Rectal smooth muscle tissue (tissue), 1 donor: ENCODE data around the gene TMEM132A.

Experiments
- H3K27ac ChIP-seq: one replicate; pipeline ENCODE4 v1.7.0; 2013; ENCODE audit warnings: low read depth, low read length, inconsistent platforms
- H3K27me3 ChIP-seq: one replicate; pipeline ENCODE4 v1.7.0; 2013; ENCODE audit warnings: low read length; ENCODE audit not compliant: control insufficient read depth, insufficient read depth
- H3K36me3 ChIP-seq: one replicate; pipeline ENCODE4 v1.7.0; 2013; ENCODE audit warnings: low read length; ENCODE audit not compliant: control insufficient read depth, insufficient read depth
- H3K4me1 ChIP-seq: one replicate; pipeline ENCODE4 v1.7.0; 2013; ENCODE audit warnings: low read length; ENCODE audit not compliant: control insufficient read depth, insufficient read depth
- H3K4me3 ChIP-seq: one replicate; pipeline ENCODE4 v1.7.0; 2013; ENCODE audit warnings: low read length
- H3K9ac ChIP-seq: one replicate; pipeline ENCODE4 v1.7.0; 2013; ENCODE audit warnings: low read length

Gene TMEM132A

DNA sequence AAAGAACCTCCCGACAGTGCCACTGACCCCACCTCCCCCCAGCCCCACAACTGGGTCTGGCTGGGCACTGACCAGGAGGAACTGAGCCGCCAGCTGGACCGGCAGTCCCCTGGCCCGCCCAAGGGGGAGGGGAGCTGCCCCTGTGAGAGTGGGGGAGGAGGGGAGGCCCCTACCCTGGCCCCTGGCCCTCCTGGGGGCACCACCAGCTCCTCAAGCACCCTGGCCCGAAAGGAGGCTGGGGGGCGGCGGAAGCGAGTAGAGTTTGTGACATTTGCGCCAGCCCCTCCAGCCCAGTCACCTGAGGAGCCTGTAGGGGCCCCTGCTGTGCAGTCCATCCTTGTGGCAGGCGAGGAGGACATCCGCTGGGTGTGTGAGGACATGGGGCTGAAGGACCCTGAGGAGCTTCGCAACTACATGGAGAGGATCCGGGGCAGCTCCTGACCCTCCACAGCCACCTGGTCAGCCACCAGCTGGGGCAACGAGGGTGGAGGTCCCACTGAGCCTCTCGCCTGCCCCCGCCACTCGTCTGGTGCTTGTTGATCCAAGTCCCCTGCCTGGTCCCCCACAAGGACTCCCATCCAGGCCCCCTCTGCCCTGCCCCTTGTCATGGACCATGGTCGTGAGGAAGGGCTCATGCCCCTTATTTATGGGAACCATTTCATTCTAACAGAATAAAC lies 12.3 kb downstream of the TMEM132A start:
- H3K27me3 ChIP-seq = no peaks in the 10 kb centered on the region
- no peak overlapping the region for H3K9ac ChIP-seq
- no peak overlapping the region for H3K4me3 ChIP-seq
- H3K27ac ChIP-seq = no peak overlapping the region
- no peaks in the 10 kb centered on the region for H3K4me1 ChIP-seq
- peaks cover 10% of the 10 kb centered on the region for H3K36me3 ChIP-seq

DNA sequence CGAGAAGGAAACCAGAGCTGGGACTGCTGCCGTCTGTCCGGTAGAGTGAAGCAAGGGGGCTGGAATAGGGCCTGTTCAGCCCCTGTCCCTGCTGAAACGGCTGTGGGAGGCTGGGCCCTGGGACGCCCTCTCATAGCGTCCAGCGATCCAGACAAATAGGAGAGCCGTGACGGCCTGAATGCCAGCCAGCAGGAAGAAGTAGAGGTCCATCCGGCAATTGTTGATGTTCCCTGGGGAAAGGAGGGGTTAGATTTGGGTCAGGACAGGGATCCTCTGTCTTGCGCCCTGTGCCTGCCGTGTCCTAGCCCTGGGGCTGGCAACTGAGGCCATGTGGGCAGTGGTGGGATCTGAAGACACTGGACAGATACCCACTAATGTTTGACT lies 12.9 kb downstream of the TMEM132A start:
- H3K9ac ChIP-seq = no peak overlapping the region
- no peak overlapping the region for H3K4me3 ChIP-seq
- no peaks in the 10 kb centered on the region for H3K27me3 ChIP-seq
- no peak overlapping the region for H3K27ac ChIP-seq
- no peaks in the 10 kb centered on the region for H3K4me1 ChIP-seq
- peaks cover 10% of the 10 kb centered on the region for H3K36me3 ChIP-seq

GRCh38 chr11:60937811-60938210 lies 13.6 kb downstream of the TMEM132A start:
- Histone ChIP-seq H3K4me1 (no peaks in the 10 kb centered on the region), H3K27ac (no peak overlapping the region), H3K4me3 (no peak overlapping the region), H3K27me3 (no peaks in the 10 kb centered on the region), H3K36me3 (peaks cover 10% of the 10 kb centered on the region), H3K9ac (no peak overlapping the region)

DNA sequence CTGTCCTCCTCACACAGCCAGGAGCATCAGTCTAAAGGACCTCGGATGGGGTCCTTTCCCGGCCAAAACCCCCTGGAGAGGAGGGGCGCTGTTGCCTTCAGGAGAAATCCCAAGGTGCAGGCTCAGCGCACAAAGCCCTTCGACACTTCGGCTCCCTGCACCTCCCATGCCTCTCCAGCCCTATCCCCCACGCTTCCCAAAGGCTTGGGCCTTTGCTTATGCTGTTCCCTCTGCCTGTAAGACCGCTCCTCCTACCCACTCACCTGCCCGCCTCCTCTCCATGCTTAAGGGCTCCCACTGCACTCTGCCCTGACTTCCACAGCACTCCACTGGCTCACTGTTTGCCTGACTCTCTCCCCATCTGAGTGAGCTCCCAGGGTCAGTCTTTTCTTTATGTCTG lies 14.2 kb downstream of the TMEM132A start:
- no peaks in the 10 kb centered on the region for H3K27me3 ChIP-seq
- H3K9ac ChIP-seq = no peak overlapping the region
- H3K4me1 ChIP-seq = no peaks in the 10 kb centered on the region
- no peak overlapping the region for H3K4me3 ChIP-seq
- H3K36me3 ChIP-seq = peaks cover 10% of the 10 kb centered on the region
- no peak overlapping the region for H3K27ac ChIP-seq

DNA sequence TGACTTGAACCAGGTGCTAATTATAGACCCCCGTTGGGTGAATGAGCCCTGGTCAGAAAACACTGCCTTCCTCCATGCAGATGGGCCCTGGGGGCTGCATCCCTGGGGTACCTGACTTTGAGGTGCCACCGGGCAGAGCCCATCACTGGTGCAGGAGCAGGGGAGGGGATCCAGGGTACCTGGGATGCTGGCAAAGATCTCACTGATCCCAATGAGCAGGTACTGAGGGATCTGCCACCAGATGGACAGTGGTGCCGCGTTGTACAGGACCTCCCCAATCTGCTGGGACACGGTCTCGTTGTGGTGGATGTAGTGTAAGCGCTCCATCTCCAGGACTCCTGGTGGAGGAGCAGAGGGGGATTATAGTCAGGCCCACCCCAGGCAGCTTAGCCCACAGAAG lies 15.0 kb downstream of the TMEM132A start:
- no peaks in the 10 kb centered on the region for H3K27me3 ChIP-seq
- no peak overlapping the region for H3K27ac ChIP-seq
- no peaks in the 10 kb centered on the region for H3K4me1 ChIP-seq
- no peak overlapping the region for H3K4me3 ChIP-seq
- H3K9ac ChIP-seq = no peak overlapping the region
- H3K36me3 ChIP-seq = peaks cover 10% of the 10 kb centered on the region

GRCh38 chr11:60939855-60940254 lies 15.6 kb downstream of the TMEM132A start:
- no peak overlapping the region for H3K9ac ChIP-seq
- peaks cover 10% of the 10 kb centered on the region for H3K36me3 ChIP-seq
- H3K4me3 ChIP-seq = no peak overlapping the region
- no peak overlapping the region for H3K27ac ChIP-seq
- no peaks in the 10 kb centered on the region for H3K4me1 ChIP-seq
- no peaks in the 10 kb centered on the region for H3K27me3 ChIP-seq

DNA sequence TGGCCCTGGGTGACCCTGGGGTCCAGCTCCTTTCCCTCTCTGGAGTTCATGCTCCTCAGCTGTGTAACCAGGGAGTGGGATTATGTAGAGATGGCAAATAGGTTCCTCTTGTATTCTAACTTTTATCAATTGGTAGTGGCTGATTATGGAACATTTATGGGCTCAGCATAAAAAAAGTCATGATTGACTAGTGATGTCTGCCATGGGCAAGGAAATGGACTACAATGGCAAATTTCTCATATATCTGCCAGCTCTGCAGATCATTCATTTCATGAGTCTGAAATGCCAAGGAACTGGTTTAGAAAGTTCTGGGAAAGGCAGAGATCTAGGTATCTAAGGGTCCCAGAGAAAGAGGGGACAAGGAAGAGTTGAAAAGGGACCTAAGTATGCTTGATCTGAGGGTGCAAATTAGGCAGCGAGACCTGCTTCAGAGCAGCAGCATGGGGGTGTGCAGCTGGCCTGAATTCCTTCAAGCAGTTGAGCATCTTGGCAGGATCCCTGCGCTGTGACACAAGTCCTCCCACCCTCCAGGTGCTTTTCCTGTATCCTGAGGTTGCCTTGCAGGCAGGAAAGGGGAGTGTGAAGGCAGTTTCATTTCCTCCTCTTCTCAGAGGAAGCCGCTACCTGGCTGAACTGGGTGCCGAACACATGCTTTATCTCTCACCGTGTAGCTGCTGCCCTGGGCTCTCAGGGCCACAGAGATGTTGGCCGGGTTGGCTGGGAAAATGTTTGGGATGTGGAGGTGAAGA lies 17.3 kb downstream of the TMEM132A start:
- no peak overlapping the region for H3K27ac ChIP-seq
- H3K4me3 ChIP-seq = no peak overlapping the region
- H3K9ac ChIP-seq = no peak overlapping the region
- peaks cover 10% of the 10 kb centered on the region for H3K36me3 ChIP-seq
- no peaks in the 10 kb centered on the region for H3K27me3 ChIP-seq
- no peaks in the 10 kb centered on the region for H3K4me1 ChIP-seq

GRCh38 chr11:60942219-60942618 lies 18.0 kb downstream of the TMEM132A start:
- Histone ChIP-seq H3K4me1 (no peaks in the 10 kb centered on the region), H3K27ac (no peak overlapping the region), H3K4me3 (no peak overlapping the region), H3K36me3 (peaks cover 10% of the 10 kb centered on the region), H3K9ac (no peak overlapping the region), H3K27me3 (no peaks in the 10 kb centered on the region)

GRCh38 chr11:60942970-60943565 lies 18.8 kb downstream of the TMEM132A start:
- no peaks in the 10 kb centered on the region for H3K4me1 ChIP-seq
- H3K36me3 ChIP-seq = peaks cover 10% of the 10 kb centered on the region
- H3K4me3 ChIP-seq = no peak overlapping the region
- H3K9ac ChIP-seq = no peak overlapping the region
- H3K27ac ChIP-seq = no peak overlapping the region
- H3K27me3 ChIP-seq = no peaks in the 10 kb centered on the region

DNA sequence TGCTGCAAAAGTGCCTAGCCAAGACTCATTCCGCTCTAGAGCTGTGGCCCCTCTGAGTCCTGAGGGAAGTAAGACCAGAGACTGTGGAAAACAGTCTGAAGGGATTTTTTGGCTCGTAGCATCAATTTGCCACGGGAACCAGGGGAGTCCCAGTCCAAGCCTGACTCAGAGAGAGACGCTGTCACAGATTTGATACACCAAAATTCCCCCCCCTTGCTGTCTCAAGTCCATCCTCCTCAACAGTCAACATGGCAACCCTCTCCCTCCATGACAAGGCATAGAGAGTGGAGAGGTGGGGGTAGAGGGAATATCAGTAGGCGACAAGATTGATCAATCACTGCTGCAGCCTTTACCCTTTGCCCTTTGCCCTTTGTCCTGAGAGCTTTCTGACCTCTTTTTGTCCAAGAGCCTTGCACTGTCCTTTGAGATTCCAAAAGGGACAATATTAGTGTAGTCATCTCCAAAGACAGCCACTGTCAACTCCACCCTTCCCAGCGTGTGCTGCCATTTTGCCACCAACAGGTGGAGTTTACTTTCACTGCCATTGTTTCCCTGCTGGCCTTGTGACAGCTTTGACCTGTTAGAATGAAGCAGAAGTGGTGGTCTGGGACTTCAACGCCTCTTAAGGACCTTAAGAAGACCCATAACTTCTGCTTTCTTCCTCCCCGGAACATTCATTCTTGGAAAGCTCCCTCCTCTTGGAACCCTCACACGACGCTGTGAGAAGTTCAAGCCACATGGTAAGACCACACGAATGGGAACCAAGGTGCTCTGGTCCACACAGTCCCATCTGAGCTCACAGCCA lies 20.4 kb downstream of the TMEM132A start:
- peaks cover 6% of the 10 kb centered on the region for H3K36me3 ChIP-seq
- no peak overlapping the region for H3K27ac ChIP-seq
- H3K4me1 ChIP-seq = no peaks in the 10 kb centered on the region

GRCh38 chr11:60945295-60945667 lies 21.0 kb downstream of the TMEM132A start:
- Histone ChIP-seq H3K27me3 (no peaks in the 10 kb centered on the region), H3K27ac (no peak overlapping the region), H3K4me3 (no peak overlapping the region), H3K36me3 (peaks cover 3% of the 10 kb centered on the region), H3K9ac (no peak overlapping the region), H3K4me1 (no peaks in the 10 kb centered on the region)

More for the DNA sequence above, 20.4 kb downstream of the TMEM132A start:
- no peak overlapping the region for H3K4me3 ChIP-seq
- no peak overlapping the region for H3K9ac ChIP-seq
- H3K27me3 ChIP-seq = no peaks in the 10 kb centered on the region

GRCh38 chr11:60946601-60947264 lies 22.5 kb downstream of the TMEM132A start:
- Histone ChIP-seq H3K4me1 (no peaks in the 10 kb centered on the region), H3K27ac (no peak overlapping the region), H3K9ac (no peak overlapping the region), H3K27me3 (no peaks in the 10 kb centered on the region), H3K36me3 (no peaks in the 10 kb centered on the region), H3K4me3 (no peak overlapping the region)
